DOHH2 (cell line): ENCODE data around the gene PSMB10.

Experiments used
- H3F3A ChIP-seq: fragments of 200-600 bp; sonication (generic), shearing (Covaris generic); 2 replicates; pipeline ENCODE4 v1.6.0; 2016; ENCODE audit warnings: antibody characterized with exemption, mild to moderate bottlenecking; ENCODE audit not compliant: control insufficient read depth, insufficient read depth
- H3K27ac ChIP-seq: fragments of 200-600 bp; sonication (generic); 2 replicates; pipeline ENCODE4 v1.5.1; 2014; ENCODE audit warnings: low read depth, mild to moderate bottlenecking, low read length, moderate library complexity
- H3K27me3 ChIP-seq: fragments of 200-600 bp; sonication (generic); 2 replicates; pipeline ENCODE4 v1.6.1; 2014; ENCODE audit warnings: mild to moderate bottlenecking, low read length, mixed read lengths; ENCODE audit not compliant: control insufficient read depth
- H3K36me3 ChIP-seq: fragments of 200-600 bp; sonication (generic); 2 replicates; pipeline ENCODE4 v1.6.1; 2014; ENCODE audit warnings: mild to moderate bottlenecking, low read length, moderate library complexity, mixed read lengths; ENCODE audit not compliant: control insufficient read depth
- H3K4me1 ChIP-seq: fragments of 200-600 bp; sonication (generic); 2 replicates; pipeline ENCODE4 v1.6.1; 2014; ENCODE audit warnings: mild to moderate bottlenecking, low read length, mixed read lengths; ENCODE audit not compliant: control insufficient read depth
- H3K4me2 ChIP-seq: fragments of 200-600 bp; sonication (generic); 2 replicates; pipeline ENCODE4 v1.6.0; 2014; ENCODE audit warnings: mild to moderate bottlenecking, low read length, moderate library complexity
- H3K4me3 ChIP-seq: fragments of 200-600 bp; sonication (generic); 2 replicates; pipeline ENCODE4 v1.5.1; 2014; ENCODE audit warnings: mild to moderate bottlenecking, low read length, mixed read lengths
- H3K79me2 ChIP-seq: fragments of 200-600 bp; sonication (generic); 2 replicates; pipeline ENCODE4 v1.6.1; 2014; ENCODE audit warnings: mild to moderate bottlenecking, low read length, mixed read lengths; ENCODE audit not compliant: control insufficient read depth
- H3K9me2 ChIP-seq: fragments of 200-600 bp; sonication (generic); replicated peaks from 2 replicates; pipeline ENCODE4 v1.6.1; 2014; ENCODE audit warnings: mild to moderate bottlenecking, low read length, mixed read lengths; ENCODE audit not compliant: control insufficient read depth
- H3K9me3 ChIP-seq: fragments of 200-600 bp; sonication (generic); 2 replicates; pipeline ENCODE4 v1.6.1; 2014; ENCODE audit warnings: antibody characterized with exemption, low read length, mixed read lengths; ENCODE audit not compliant: control insufficient read depth, insufficient read depth
- H4K20me1 ChIP-seq: fragments of 200-600 bp; sonication (generic); 2 replicates; pipeline ENCODE4 v1.6.0; 2014; ENCODE audit warnings: low read depth, mild to moderate bottlenecking, antibody characterized with exemption, low read length, moderate library complexity; ENCODE audit not compliant: control insufficient read depth, insufficient read depth
- EZH2phosphoT487 ChIP-seq: fragments of 200-600 bp; sonication (generic); IDR thresholded peaks from 2 replicates; pipeline ENCODE4 v1.6.1; 2017; ENCODE audit warnings: borderline replicate concordance, mild to moderate bottlenecking, antibody characterized with exemption, low read length, moderate library complexity, mixed read lengths
- TF ChIP-seq, protein P1 (sequence below): fragments of 200-600 bp; sonication (generic); IDR thresholded peaks from one replicate; pipeline ENCODE4 v1.5.1; 2014; ENCODE audit warnings: antibody characterized with exemption, mild to moderate bottlenecking, low read depth, low read length; ENCODE audit not compliant: poor library complexity, severe bottlenecking

Gene PSMB10

GRCh38 chr16:67928561-67929364, 7.9 kb downstream of the PSMB10 start:
- TF ChIP-seq EZH2phosphoT487, result no peak
- TF ChIP-seq, protein P1, sequence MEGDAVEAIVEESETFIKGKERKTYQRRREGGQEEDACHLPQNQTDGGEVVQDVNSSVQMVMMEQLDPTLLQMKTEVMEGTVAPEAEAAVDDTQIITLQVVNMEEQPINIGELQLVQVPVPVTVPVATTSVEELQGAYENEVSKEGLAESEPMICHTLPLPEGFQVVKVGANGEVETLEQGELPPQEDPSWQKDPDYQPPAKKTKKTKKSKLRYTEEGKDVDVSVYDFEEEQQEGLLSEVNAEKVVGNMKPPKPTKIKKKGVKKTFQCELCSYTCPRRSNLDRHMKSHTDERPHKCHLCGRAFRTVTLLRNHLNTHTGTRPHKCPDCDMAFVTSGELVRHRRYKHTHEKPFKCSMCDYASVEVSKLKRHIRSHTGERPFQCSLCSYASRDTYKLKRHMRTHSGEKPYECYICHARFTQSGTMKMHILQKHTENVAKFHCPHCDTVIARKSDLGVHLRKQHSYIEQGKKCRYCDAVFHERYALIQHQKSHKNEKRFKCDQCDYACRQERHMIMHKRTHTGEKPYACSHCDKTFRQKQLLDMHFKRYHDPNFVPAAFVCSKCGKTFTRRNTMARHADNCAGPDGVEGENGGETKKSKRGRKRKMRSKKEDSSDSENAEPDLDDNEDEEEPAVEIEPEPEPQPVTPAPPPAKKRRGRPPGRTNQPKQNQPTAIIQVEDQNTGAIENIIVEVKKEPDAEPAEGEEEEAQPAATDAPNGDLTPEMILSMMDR, result peak; percentile 97

DNA sequence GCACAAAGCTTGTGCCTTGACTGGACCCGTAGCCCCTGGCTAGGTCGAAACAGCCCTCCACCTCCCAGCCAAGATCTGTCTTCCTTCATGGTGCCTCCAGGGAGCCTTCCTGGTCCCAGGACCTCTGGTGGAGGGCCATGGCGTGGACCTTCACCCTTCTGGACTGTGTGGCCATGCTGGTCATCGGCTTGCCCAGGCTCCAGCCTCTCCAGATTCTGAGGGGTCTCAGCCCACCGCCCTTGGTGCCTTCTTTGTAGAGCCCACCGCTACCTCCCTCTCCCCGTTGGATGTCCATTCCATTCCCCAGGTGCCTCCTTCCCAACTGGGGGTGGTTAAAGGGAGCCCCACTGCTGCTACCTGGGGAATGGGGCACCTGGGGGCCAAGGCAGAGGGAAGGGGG, 8.5 kb downstream of the PSMB10 start:
- H3K27ac ChIP-seq, result no peak overlapping the region
- no peaks in the 10 kb centered on the region for H3K9me3 ChIP-seq
- no peaks in the 10 kb centered on the region for H3K27me3 ChIP-seq
- peaks cover 23% of the 10 kb centered on the region for H3K36me3 ChIP-seq
- no peaks in the 10 kb centered on the region for H3F3A ChIP-seq
- no peaks in the 10 kb centered on the region for H3K79me2 ChIP-seq
- no peaks in the 10 kb centered on the region for H3K9me2 ChIP-seq
- H3K4me3 ChIP-seq, result no peak overlapping the region
- no peak overlapping the region for H3K4me2 ChIP-seq
- H3K4me1 ChIP-seq, result peaks cover 10% of the 10 kb centered on the region
- TF ChIP-seq EZH2phosphoT487, result no peak
- TF ChIP-seq, protein P1, result no peak
- 0 out of 2 replicates have a peak, but pooled peaks cover 4% of the 10 kb centered on the region for H4K20me1 ChIP-seq

More at GRCh38 chr16:67928561-67929364, 7.9 kb downstream of the PSMB10 start:
- H3K36me3 ChIP-seq, result peaks cover 26% of the 10 kb centered on the region
- H3K4me3 ChIP-seq, result no peak overlapping the region
- H4K20me1 ChIP-seq, result 0 out of 2 replicates have a peak, but pooled peaks cover 4% of the 10 kb centered on the region
- no peak overlapping the region for H3K4me2 ChIP-seq
- H3K79me2 ChIP-seq, result no peaks in the 10 kb centered on the region; the same call in 1 of the 2 replicates
- no peaks in the 10 kb centered on the region for H3K27me3 ChIP-seq
- no peaks in the 10 kb centered on the region for H3K9me3 ChIP-seq
- no peaks in the 10 kb centered on the region for H3K9me2 ChIP-seq
- no peaks in the 10 kb centered on the region for H3F3A ChIP-seq
- peaks cover 10% of the 10 kb centered on the region for H3K4me1 ChIP-seq
- H3K27ac ChIP-seq, result no peak overlapping the region

DNA sequence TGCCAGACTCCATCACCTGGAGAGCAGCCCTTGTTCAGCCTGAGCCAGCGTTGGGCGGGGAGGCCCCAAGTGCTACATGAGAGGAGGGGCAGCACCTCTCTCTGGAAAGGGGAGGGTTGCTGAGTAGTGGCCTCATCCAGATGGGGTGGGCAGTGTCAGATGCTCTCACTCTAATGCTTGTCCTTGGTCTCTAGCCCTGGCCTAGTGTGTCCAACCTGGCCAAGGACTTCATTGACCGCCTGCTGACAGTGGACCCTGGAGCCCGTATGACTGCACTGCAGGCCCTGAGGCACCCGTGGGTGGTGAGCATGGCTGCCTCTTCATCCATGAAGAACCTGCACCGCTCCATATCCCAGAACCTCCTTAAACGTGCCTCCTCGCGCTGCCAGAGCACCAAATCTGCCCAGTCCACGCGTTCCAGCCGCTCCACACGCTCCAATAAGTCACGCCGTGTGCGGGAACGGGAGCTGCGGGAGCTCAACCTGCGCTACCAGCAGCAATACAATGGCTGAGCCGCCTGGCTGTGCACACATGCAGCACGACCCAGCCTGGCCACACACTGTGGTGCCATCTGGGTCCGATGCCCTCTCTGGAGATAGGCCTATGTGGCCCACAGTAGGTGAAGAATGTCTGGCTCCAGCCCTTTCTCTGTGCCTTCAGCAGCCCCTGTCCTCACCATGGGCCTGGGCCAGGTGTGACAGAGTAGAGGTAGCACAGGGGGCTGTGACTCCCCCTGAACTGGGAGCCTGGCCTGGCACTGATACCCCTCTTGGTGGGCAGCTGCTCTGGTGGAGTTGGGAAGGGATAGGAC, 9.3 kb downstream of the PSMB10 start:
- Histone ChIP-seq H3K4me2 (no peak overlapping the region), H3K36me3 (peaks cover 23% of the 10 kb centered on the region)

More for the DNA sequence above, 9.3 kb downstream of the PSMB10 start:
- Histone ChIP-seq H3K9me3 (no peaks in the 10 kb centered on the region), H3K4me3 (no peak overlapping the region), H3K4me1 (peaks cover 10% of the 10 kb centered on the region), H3K79me2 (no peaks in the 10 kb centered on the region), H3K9me2 (no peaks in the 10 kb centered on the region), H4K20me1 (0 out of 2 replicates have a peak, but pooled peaks cover 4% of the 10 kb centered on the region), H3K27ac (no peak overlapping the region), H3K27me3 (no peaks in the 10 kb centered on the region), H3F3A (no peaks in the 10 kb centered on the region)
- TF ChIP-seq, protein P1, result no peak
- TF ChIP-seq EZH2phosphoT487, result no peak
